HepG2 (cell line): ENCODE measurements around the gene RBM25. TPM values are rescaled to one million over a fixed set of nuclear protein-coding genes. Genes with fewer than 3 reads are reported as not detected.

Experiments
- ATF7 ChIP-seq, 2 experiments: fragments of 450-650 bp in 1 of 2; sonication (generic) in 1 of 2; formaldehyde crosslinking in 1 of 2; IDR thresholded peaks; 2 replicates each; pipeline versions ENCODE4 v1.4.0 to v1.6.1; 2016 to 2020; ENCODE audit warnings: antibody characterized with exemption in 1 of 2, mild to moderate bottlenecking in 1 of 2, missing genetic modification reagents in 1 of 2
- BATF2 ChIP-seq: sonication (generic); formaldehyde crosslinking; IDR thresholded peaks from 2 replicates; pipeline ENCODE4 v1.8.0; 2022; ENCODE audit warnings: mild to moderate bottlenecking, missing genetic modification reagents, moderate library complexity
- GFI1 ChIP-seq: sonication (generic); formaldehyde crosslinking; IDR thresholded peaks from 2 replicates; pipeline ENCODE4 v1.5.0; 2020; ENCODE audit warnings: missing genetic modification reagents, mild to moderate bottlenecking, borderline replicate concordance
- HCFC1 ChIP-seq: fragments of 150-350 bp; IDR thresholded peaks from 2 replicates; pipeline ENCODE4 v1.6.1; 2014; ENCODE audit warnings: low read depth, low read length
- JUNB ChIP-seq: sonication (generic); formaldehyde crosslinking; IDR thresholded peaks from 2 replicates; pipeline ENCODE4 v1.8.0; 2022; ENCODE audit warnings: missing genetic modification reagents, mild to moderate bottlenecking, borderline replicate concordance
- KIAA2018 ChIP-seq: sonication (generic); formaldehyde crosslinking; IDR thresholded peaks from 2 replicates; pipeline ENCODE4 v1.5.0; 2020; ENCODE audit warnings: mild to moderate bottlenecking, missing genetic modification reagents, borderline replicate concordance
- MXD1 ChIP-seq: sonication (generic); formaldehyde crosslinking; IDR thresholded peaks from 2 replicates; pipeline ENCODE4 v1.4.0; 2020; ENCODE audit warnings: mild to moderate bottlenecking, missing genetic modification reagents
- NFE2L1 ChIP-seq: sonication (generic); formaldehyde crosslinking; IDR thresholded peaks from 2 replicates; pipeline ENCODE4 v1.4.0; 2020; ENCODE audit warnings: missing genetic modification reagents, mild to moderate bottlenecking, borderline replicate concordance
- PHB2 ChIP-seq: fragments of 450-650 bp; IDR thresholded peaks from 2 replicates; pipeline ENCODE4 v1.6.1; 2018; ENCODE audit not compliant: partially characterized antibody
- TOPORS ChIP-seq: sonication (generic); formaldehyde crosslinking; IDR thresholded peaks from 2 replicates; pipeline ENCODE4 v1.8.0; 2023; ENCODE audit warnings: mild to moderate bottlenecking, missing genetic modification reagents
- U2AF2 ChIP-seq: fragments of 200-400 bp; formaldehyde crosslinking; IDR thresholded peaks from 2 replicates; pipeline ENCODE4 v1.6.1; 2017; ENCODE audit warnings: low read depth, mild to moderate bottlenecking, low read length
- ZFP36L1 ChIP-seq: sonication (generic); formaldehyde crosslinking; IDR thresholded peaks from 2 replicates; pipeline ENCODE4 v1.8.0; 2022; ENCODE audit warnings: mild to moderate bottlenecking, missing genetic modification reagents, moderate library complexity
- ZNF274 ChIP-seq: sonication (generic); formaldehyde crosslinking; IDR thresholded peaks from 2 replicates; pipeline ENCODE4 v1.5.1; 2020; ENCODE audit warnings: mild to moderate bottlenecking, missing genetic modification reagents
- ZNF292 ChIP-seq: sonication (generic); formaldehyde crosslinking; IDR thresholded peaks from 2 replicates; pipeline ENCODE4 v1.8.1; 2022; ENCODE audit warnings: mild to moderate bottlenecking, low read depth, missing genetic modification reagents, borderline replicate concordance
- ZNF432 ChIP-seq: sonication (generic); formaldehyde crosslinking; IDR thresholded peaks from 2 replicates; pipeline ENCODE4 v1.5.0; 2020; ENCODE audit warnings: missing genetic modification reagents, mild to moderate bottlenecking, borderline replicate concordance
- ZNF44 ChIP-seq: sonication (generic); formaldehyde crosslinking; IDR thresholded peaks from 2 replicates; pipeline ENCODE4 v1.5.1; 2020; ENCODE audit warnings: mild to moderate bottlenecking, missing genetic modification reagents
- ZNF562 ChIP-seq: sonication (generic); formaldehyde crosslinking; IDR thresholded peaks from 2 replicates; pipeline ENCODE4 v1.8.0; 2022; ENCODE audit warnings: missing genetic modification reagents, borderline replicate concordance
- ZNF766 ChIP-seq: sonication (generic); formaldehyde crosslinking; IDR thresholded peaks from 2 replicates; pipeline ENCODE4 v1.5.0; 2020; ENCODE audit warnings: missing genetic modification reagents, borderline replicate concordance
- polyA plus RNA-seq, 8 experiments: library from polyadenylated mRNA; depleted of rRNA in 3 of 8; stranded (reverse) in 7 of 8; unstranded in 1 of 8; fragments of >200 nt; fragmentation: Illumina TruSeq in 4 of 8; extraction: Trizol in 4 of 8; gene quantifications; 2 replicates each; pipeline versions ENCODE4 v1.2.1 to v1.2.3, GENCODE V29; 2011 to 2016; ENCODE audit warnings: low read depth in 4 of 8, missing spikeins in 1 of 8, mixed read lengths in 1 of 8; ENCODE audit not compliant: insufficient read depth in 1 of 8
- total RNA-seq, 5 experiments: library from RNA; depleted of rRNA; stranded (reverse); fragments of >200 nt; fragmentation: Illumina TruSeq; extraction: Trizol; gene quantifications; 2 replicates each; pipeline ENCODE4 v1.2.3, GENCODE V29; 2016; ENCODE audit warnings: low read depth in 1 of 5
- TF ChIP-seq, protein P1 (sequence below): sonication (generic); formaldehyde crosslinking; IDR thresholded peaks from 2 replicates; pipeline ENCODE4 v1.9.0; 2021; ENCODE audit warnings: missing genetic modification reagents, mild to moderate bottlenecking, borderline replicate concordance

The RBM25 gene
- total and polyA plus RNA-seq, 2 of the 13 experiments (the other 11 are each of a cell fraction or from before 2014, with no cell fraction given), result 34.1 to 65.9 TPM

- TF ChIP-seq KIAA2018 (CRISPR knock-in tag) (no peak), ZNF432 (CRISPR knock-in tag) (no peak), ATF7 (IDR thresholded peaks at IDR 0.05) (no peak), ATF7 (CRISPR knock-in tag; IDR thresholded peaks at IDR 0.05) (no peak), TOPORS (CRISPR knock-in tag) (no peak), HCFC1 (no peak), GFI1 (CRISPR knock-in tag) (no peak), U2AF2 (no peak), JUNB (CRISPR knock-in tag) (no peak), ZFP36L1 (CRISPR knock-in tag) (no peak), BATF2 (CRISPR knock-in tag) (no peak), ZNF274 (no peak), ZNF44 (no peak), MXD1 (no peak), ZNF766 (CRISPR knock-in tag) (no peak), ZNF292 (CRISPR knock-in tag) (no peak), PHB2 (no peak), NFE2L1 (CRISPR knock-in tag) (no peak), ZNF562 (CRISPR knock-in tag) (no peak)
- TF ChIP-seq, protein P1, sequence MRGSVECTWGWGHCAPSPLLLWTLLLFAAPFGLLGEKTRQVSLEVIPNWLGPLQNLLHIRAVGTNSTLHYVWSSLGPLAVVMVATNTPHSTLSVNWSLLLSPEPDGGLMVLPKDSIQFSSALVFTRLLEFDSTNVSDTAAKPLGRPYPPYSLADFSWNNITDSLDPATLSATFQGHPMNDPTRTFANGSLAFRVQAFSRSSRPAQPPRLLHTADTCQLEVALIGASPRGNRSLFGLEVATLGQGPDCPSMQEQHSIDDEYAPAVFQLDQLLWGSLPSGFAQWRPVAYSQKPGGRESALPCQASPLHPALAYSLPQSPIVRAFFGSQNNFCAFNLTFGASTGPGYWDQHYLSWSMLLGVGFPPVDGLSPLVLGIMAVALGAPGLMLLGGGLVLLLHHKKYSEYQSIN (CRISPR knock-in tag), result no peak
These were observed 78.3 kb downstream of the RBM25 start, which contains the start of gene PSEN1 (continued) for GRCh38 chr14:73136387-73137225.
